ENCODE data around the gene ACOT8.

Gene ACOT8

DNA sequence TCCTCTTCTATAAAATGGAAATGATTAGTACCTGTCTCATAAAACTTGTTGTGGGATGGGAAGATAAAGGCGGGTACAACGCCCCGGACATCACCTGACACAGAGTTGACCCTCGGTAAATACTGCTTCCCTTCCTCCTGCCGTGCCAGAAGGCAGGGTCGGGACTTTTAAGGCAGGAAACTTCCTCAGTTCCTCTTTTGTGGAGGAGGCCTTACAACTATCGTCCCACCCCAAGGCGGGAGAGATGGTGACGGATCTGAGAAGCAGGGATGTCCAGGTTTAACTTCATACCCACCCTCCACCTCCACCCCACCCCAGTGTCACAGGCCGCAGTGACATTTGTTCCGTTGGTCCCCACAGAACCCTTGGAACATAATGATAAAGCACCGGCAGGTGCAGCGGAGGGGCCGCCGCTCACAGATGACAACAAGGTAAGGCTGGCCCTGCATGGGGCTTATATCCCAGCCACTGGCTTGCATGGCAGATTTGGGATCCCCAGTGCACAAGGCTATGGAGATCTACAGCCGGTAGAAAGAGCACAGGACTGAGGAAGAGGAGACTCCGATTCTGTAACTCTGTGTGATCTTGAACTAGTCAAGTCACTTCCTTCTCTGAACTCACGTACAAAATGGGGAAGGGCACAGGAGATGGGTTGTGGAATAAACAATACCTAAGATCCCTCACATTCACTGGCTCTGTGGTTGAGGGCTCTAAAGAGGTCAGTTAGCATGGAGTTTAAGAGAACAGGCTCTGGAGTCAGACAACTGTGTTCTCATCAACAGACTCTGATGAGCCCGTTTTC, 64.7 kb downstream of the ACOT8 start:
- DNase-seq (ENCODE audit: low read depth), result no peak

Data from activated T-helper 1 cell treated with Interleukin-2 at 50 U/mL for 16 hours (primary cell).